SJSA1 (cell line): ENCODE results near the gene CEMIP2. TPM values are rescaled to one million over a fixed set of nuclear protein-coding genes. Genes with fewer than 3 reads are reported as not detected.

Experiments used
- DNase-seq, 2 experiments: peaks; one replicate each; pipeline ENCODE4 v3.0.0-alpha.2; 2015 to 2020; ENCODE audit warnings: low spot score in 2 of 2, low read depth in 1 of 2
- H3K27ac ChIP-seq: fragments of 250-450 bp; sonication (Bioruptor Pico); 2 replicates; pipeline ENCODE4 v1.5.1; 2020; ENCODE audit warnings: mild to moderate bottlenecking, moderate library complexity
- H3K27me3 ChIP-seq: fragments of 250-450 bp; sonication (Bioruptor Pico); replicated peaks from 2 replicates; pipeline ENCODE4 v1.5.1; 2020; ENCODE audit warnings: mild to moderate bottlenecking, moderate library complexity
- H3K36me3 ChIP-seq: fragments of 250-450 bp; sonication (Bioruptor Pico); 2 replicates; pipeline ENCODE4 v1.5.1; 2020; ENCODE audit warnings: mild to moderate bottlenecking
- H3K4me1 ChIP-seq: fragments of 250-450 bp; sonication (Bioruptor Pico); replicated peaks from 2 replicates; pipeline ENCODE4 v1.6.1; 2021; ENCODE audit warnings: mild to moderate bottlenecking
- H3K4me3 ChIP-seq: fragments of 250-450 bp; sonication (Bioruptor Pico); 2 replicates; pipeline ENCODE4 v1.5.1; 2020; ENCODE audit warnings: mild to moderate bottlenecking
- H3K9me3 ChIP-seq: fragments of 250-450 bp; sonication (Bioruptor Pico); replicated peaks from 2 replicates; pipeline ENCODE4 v1.5.1; 2020; ENCODE audit warnings: mild to moderate bottlenecking
- total RNA-seq: library from RNA; depleted of rRNA; stranded (reverse); fragments of >200 nt; shearing (Covaris generic); gene quantifications from 2 replicates; pipeline ENCODE4 v1.2.3, GENCODE V29; 2014

Gene CEMIP2
- total RNA-seq, 1 experiment from 2014 or later: 14.8 TPM

GRCh38 chr9:71791875-71792274 is 23.6 kb upstream of the CEMIP2 start:
- H3K27me3 ChIP-seq: no peaks in the 10 kb centered on the region
- peaks cover 6% of the 10 kb centered on the region for H3K4me1 ChIP-seq
- H3K4me3 ChIP-seq: no peak overlapping the region
- H3K36me3 ChIP-seq: no peaks in the 10 kb centered on the region
- no peaks in the 10 kb centered on the region for H3K9me3 ChIP-seq
- H3K27ac ChIP-seq: no peak overlapping the region
- DNase-seq: no peak

GRCh38 chr9:71790296-71790695 is 22.0 kb upstream of the CEMIP2 start:
- H3K4me3 ChIP-seq: no peak overlapping the region
- no peaks in the 10 kb centered on the region for H3K36me3 ChIP-seq
- no peak overlapping the region for H3K27ac ChIP-seq
- peaks cover 6% of the 10 kb centered on the region for H3K4me1 ChIP-seq
- no peaks in the 10 kb centered on the region for H3K9me3 ChIP-seq
- DNase-seq: no peak
- no peaks in the 10 kb centered on the region for H3K27me3 ChIP-seq

GRCh38 chr9:71783120-71783523 is 14.8 kb upstream of the CEMIP2 start:
- Histone ChIP-seq H3K4me3 (no peak overlapping the region), H3K27me3 (no peaks in the 10 kb centered on the region), H3K4me1 (no peaks in the 10 kb centered on the region), H3K27ac (no peak overlapping the region), H3K36me3 (no peaks in the 10 kb centered on the region), H3K9me3 (no peaks in the 10 kb centered on the region)
- no peak for DNase-seq

- Histone ChIP-seq H3K9me3 (no peaks in the 10 kb centered on the region), H3K4me1 (no peaks in the 10 kb centered on the region), H3K4me3 (no peak overlapping the region), H3K36me3 (no peaks in the 10 kb centered on the region), H3K27ac (no peak overlapping the region), H3K27me3 (no peaks in the 10 kb centered on the region)
- DNase-seq: no peak
These were observed 13.1 kb upstream of the CEMIP2 start for GRCh38 chr9:71781391-71781790.

GRCh38 chr9:71780953-71781352 is 12.6 kb upstream of the CEMIP2 start:
- Histone ChIP-seq H3K36me3 (no peaks in the 10 kb centered on the region), H3K4me3 (no peak overlapping the region), H3K27ac (no peak overlapping the region), H3K27me3 (no peaks in the 10 kb centered on the region), H3K4me1 (no peaks in the 10 kb centered on the region), H3K9me3 (no peaks in the 10 kb centered on the region)
- DNase-seq: no peak

GRCh38 chr9:71778085-71778484 is 9.8 kb upstream of the CEMIP2 start:
- Histone ChIP-seq H3K4me3 (no peak overlapping the region), H3K36me3 (no peaks in the 10 kb centered on the region), H3K9me3 (no peaks in the 10 kb centered on the region), H3K4me1 (no peaks in the 10 kb centered on the region), H3K27me3 (no peaks in the 10 kb centered on the region), H3K27ac (no peak overlapping the region)
- DNase-seq: no peak

- H3K27ac ChIP-seq: no peak overlapping the region
- H3K4me1 ChIP-seq: no peaks in the 10 kb centered on the region
- no peak for DNase-seq
These were observed 6.6 kb upstream of the CEMIP2 start for GRCh38 chr9:71774920-71775319.

GRCh38 chr9:71772726-71773125 is 4.4 kb upstream of the CEMIP2 start:
- Histone ChIP-seq H3K4me1 (peaks cover 10% of the 10 kb centered on the region), H3K27me3 (no peaks in the 10 kb centered on the region), H3K9me3 (no peaks in the 10 kb centered on the region), H3K36me3 (0 out of 2 replicates have a peak, but pooled peaks cover 4% of the 10 kb centered on the region), H3K4me3 (no peak overlapping the region), H3K27ac (no peak overlapping the region)
- no peak for DNase-seq

More at GRCh38 chr9:71774920-71775319, 6.6 kb upstream of the CEMIP2 start:
- Histone ChIP-seq H3K9me3 (no peaks in the 10 kb centered on the region), H3K4me3 (no peak overlapping the region), H3K27me3 (no peaks in the 10 kb centered on the region), H3K36me3 (no peaks in the 10 kb centered on the region)

- Histone ChIP-seq H3K27me3 (no peaks in the 10 kb centered on the region), H3K9me3 (no peaks in the 10 kb centered on the region), H3K4me1 (peaks cover 23% of the 10 kb centered on the region), H3K27ac (no peak overlapping the region), H3K36me3 (0 out of 2 replicates have a peak, but pooled peaks cover 4% of the 10 kb centered on the region), H3K4me3 (no peak overlapping the region)
- DNase-seq: no peak
These were observed 1.9 kb upstream of the CEMIP2 start for GRCh38 chr9:71770170-71770569.

- peak; percentile 46 to 51 for DNase-seq
- Histone ChIP-seq H3K9me3 (no peaks in the 10 kb centered on the region), H3K36me3 (0 out of 2 replicates have a peak, but pooled peaks cover 4% of the 10 kb centered on the region), H3K4me3 (peak overlapping the region; percentile 95), H3K27me3 (no peaks in the 10 kb centered on the region), H3K27ac (no peak overlapping the region), H3K4me1 (peaks cover 24% of the 10 kb centered on the region)
These were observed 1.2 kb upstream of the CEMIP2 start for GRCh38 chr9:71769175-71770161.

GRCh38 chr9:71767776-71768321 is 464 bp downstream of the CEMIP2 start:
- no peaks in the 10 kb centered on the region for H3K27me3 ChIP-seq
- H3K27ac ChIP-seq: peak overlapping the region; percentile 95
- peak overlapping the region; percentile 95 for H3K4me3 ChIP-seq
- DNase-seq: peak in 1 of 2 experiments; percentile 49
- 0 out of 2 replicates have a peak, but pooled peaks cover 4% of the 10 kb centered on the region for H3K36me3 ChIP-seq
- peaks cover 40% of the 10 kb centered on the region for H3K4me1 ChIP-seq
- no peaks in the 10 kb centered on the region for H3K9me3 ChIP-seq

- peak in 1 of 2 experiments; percentile 12 for DNase-seq
- Histone ChIP-seq H3K27ac (peak overlapping the region; percentile 95; the same call in 1 of the 2 replicates), H3K9me3 (no peaks in the 10 kb centered on the region), H3K36me3 (0 out of 2 replicates have a peak, but pooled peaks cover 4% of the 10 kb centered on the region), H3K27me3 (no peaks in the 10 kb centered on the region), H3K4me3 (peak overlapping the region; percentile 95), H3K4me1 (peaks cover 46% of the 10 kb centered on the region)
These were observed 1.0 kb downstream of the CEMIP2 start for GRCh38 chr9:71767163-71767775.

- Histone ChIP-seq H3K9me3 (no peaks in the 10 kb centered on the region), H3K27me3 (no peaks in the 10 kb centered on the region), H3K27ac (no peak overlapping the region), H3K4me3 (peak overlapping the region; percentile 95), H3K4me1 (peaks cover 52% of the 10 kb centered on the region), H3K36me3 (0 out of 2 replicates have a peak, but pooled peaks cover 4% of the 10 kb centered on the region)
- no peak for DNase-seq
These were observed 1.6 kb downstream of the CEMIP2 start for GRCh38 chr9:71766663-71767062.
